HCT116 (cell line): Measurements from ENCODE around the gene SPG21.

Experiments used
- CTCF ChIP-seq, 3 experiments: fragments of 200-600 bp in 1 of 3; sonication (generic) in 1 of 3; IDR thresholded peaks in 2 of 3; conservative IDR thresholded peaks in 1 of 3; 2 replicates each; pipeline ENCODE4 v1.5.1; 2012 to 2017; ENCODE audit warnings: low read depth in 2 of 3, low read length in 2 of 3, antibody characterized with exemption in 1 of 3, borderline replicate concordance in 1 of 3, control low read depth in 1 of 3, mild to moderate bottlenecking in 1 of 3, mixed read lengths in 1 of 3, mixed run types in 1 of 3, moderate library complexity in 1 of 3; ENCODE audit not compliant: insufficient read depth in 1 of 3
- MAX ChIP-seq: IDR thresholded peaks from 2 replicates; pipeline ENCODE4 v1.6.1; 2012
- POLR2AphosphoS5 ChIP-seq: IDR thresholded peaks from 2 replicates; pipeline ENCODE4 v1.6.1; 2011; ENCODE audit warnings: mild to moderate bottlenecking, low read depth, low read length, moderate library complexity

GRCh38 chr15:64959128-64959527 lies 30.6 kb downstream of the SPG21 start:
- no peak for TF ChIP-seq POLR2AphosphoS5
- no peak for TF ChIP-seq CTCF (IDR thresholded peaks at IDR 0.05 in 2 of 3, conservative IDR thresholded peaks at IDR 0.05 in 1 of 3; ENCODE audit: borderline replicate concordance in 1 of 3, insufficient read depth in 1 of 3, low read depth in 2 of 3, low read length in 2 of 3)
- no peak for TF ChIP-seq MAX
